Activated T-cell treated with anti-CD3 and anti-CD28 coated beads, Interleukin-2, amount 50 U/mL, for 72 hours (primary cell): ENCODE measurements around the gene DACH2. TPM values are rescaled to one million over a fixed set of nuclear protein-coding genes. Genes with fewer than 3 reads are reported as not detected.
"Not testable (repeated sequence)": the region's sequence is repeated elsewhere in the genome, so short reads cannot be mapped to it uniquely, and the experiment has no call there.

Experiments used
- ATAC-seq, 2 donors: fragments of 150-1000 bp; cut with Tn5 transposase; replicated peaks in 1 of 2; 2 replicates each; pipeline ENCODE4 v1.10.0; 2021; ENCODE audit warnings: moderate library complexity in 2 of 2, mild to moderate bottlenecking in 1 of 2
- DNase-seq, 2 donors: peaks; one replicate each; pipeline ENCODE4 v3.0.0; 2021 to 2022; ENCODE audit warnings: mixed read lengths in 1 of 2
- H3K27ac Mint-ChIP-seq: one replicate; pipeline ENCODE4 v1.8.0; 2022; ENCODE audit warnings: mild to moderate bottlenecking, moderate library complexity, mixed read lengths
- H3K27me3 Mint-ChIP-seq: one replicate; pipeline ENCODE4 v1.8.0; 2022; ENCODE audit warnings: low read depth, mixed read lengths
- H3K36me3 Mint-ChIP-seq, 2 donors: one replicate each; pipeline ENCODE4 v1.8.0; 2022; ENCODE audit warnings: mixed read lengths in 2 of 2, mild to moderate bottlenecking in 1 of 2; ENCODE audit not compliant: insufficient read depth in 2 of 2
- H3K4me1 Mint-ChIP-seq: one replicate; pipeline ENCODE4 v1.8.0; 2022; ENCODE audit warnings: low read depth, mixed read lengths
- H3K4me3 Mint-ChIP-seq, 2 donors: one replicate each; pipeline ENCODE4 v1.8.0; 2022; ENCODE audit warnings: mild to moderate bottlenecking in 2 of 2, mixed read lengths in 2 of 2, moderate library complexity in 2 of 2
- H3K9me3 Mint-ChIP-seq, 2 donors: one replicate each; pipeline ENCODE4 v1.8.0; 2022; ENCODE audit warnings: mixed read lengths in 2 of 2
- total RNA-seq, 2 donors: library from RNA; stranded (reverse); gene quantifications; one replicate each; pipeline ENCODE4 v1.2.3, GENCODE V29; 2022

DACH2 gene
- total RNA-seq, 2 donors from 2014 or later = 0.05 TPM; not detected in 1

DNA sequence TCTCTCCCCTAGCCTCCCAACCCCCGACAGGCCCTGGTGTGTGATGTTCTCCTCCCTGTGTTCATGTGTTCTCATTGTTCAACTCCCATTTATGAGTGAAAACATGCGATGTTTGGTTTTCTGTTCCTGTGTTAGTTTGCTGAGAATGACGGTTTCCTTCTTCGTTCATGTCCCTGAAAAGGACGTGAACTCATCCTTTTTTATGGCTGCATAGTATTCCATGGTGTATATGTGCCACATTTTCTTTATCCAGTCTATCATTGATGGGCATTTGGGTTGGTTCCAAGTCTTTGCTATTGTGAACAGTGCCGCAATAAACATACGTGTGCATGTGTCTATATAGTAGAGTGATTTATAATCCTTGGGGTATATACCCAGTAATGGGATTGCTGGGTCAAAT, 33.1 kb downstream of the DACH2 start:
- H3K27ac Mint-ChIP-seq, H3K9me3 Mint-ChIP-seq, DNase-seq, H3K36me3 Mint-ChIP-seq, H3K4me1 Mint-ChIP-seq, H3K27me3 Mint-ChIP-seq, ATAC-seq, H3K4me3 Mint-ChIP-seq: not testable (repeated sequence)

DNA sequence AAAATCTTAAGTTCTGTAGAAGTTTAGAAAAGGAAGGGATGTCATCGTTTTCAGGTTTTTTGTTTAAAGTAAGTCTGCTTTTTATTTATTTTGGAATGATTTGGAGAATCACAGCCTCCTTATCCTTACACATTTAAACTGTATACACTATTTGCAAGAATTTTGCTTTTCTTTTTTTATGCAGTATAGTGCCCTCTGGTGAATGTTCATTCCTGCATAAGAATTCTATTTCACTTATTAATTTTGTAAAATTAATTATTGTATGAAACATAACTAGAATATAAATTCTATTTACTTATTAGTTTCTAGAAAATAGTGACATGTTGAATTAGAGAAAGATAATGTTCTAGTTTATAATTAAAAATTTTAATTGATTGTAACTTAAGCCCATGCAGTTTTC, 44.6 kb downstream of the DACH2 start:
- no peak overlapping the region for H3K27ac Mint-ChIP-seq
- no peaks in the 10 kb centered on the region for H3K4me1 Mint-ChIP-seq
- DNase-seq = no peak
- H3K4me3 Mint-ChIP-seq = no peak overlapping the region
- H3K36me3 Mint-ChIP-seq = no peaks in the 10 kb centered on the region
- peaks cover 14% of the 10 kb centered on the region for H3K27me3 Mint-ChIP-seq
- H3K9me3 Mint-ChIP-seq = peaks cover 2 to 4% of the 10 kb centered on the region in 2 donors
- ATAC-seq = no peak

DNA sequence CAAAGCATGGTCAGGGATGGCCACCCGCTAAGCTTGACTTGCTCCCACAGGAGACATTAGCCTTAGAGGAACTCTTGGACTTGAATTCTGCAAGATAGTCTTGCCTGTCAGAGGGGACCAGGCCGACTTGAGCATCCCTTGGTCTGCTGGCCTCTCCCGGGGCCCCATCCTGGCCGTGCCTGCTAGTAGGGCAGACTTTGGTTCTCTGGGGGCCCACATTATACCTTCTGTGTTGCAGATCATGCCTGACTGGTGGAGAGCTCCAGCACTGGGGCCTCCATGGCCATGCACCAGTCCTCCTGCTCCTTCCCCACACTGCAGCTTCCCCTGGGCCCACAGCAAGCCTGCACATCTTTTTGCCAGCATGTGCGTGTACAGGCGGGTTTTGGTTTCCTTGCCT, 46.5 kb downstream of the DACH2 start:
- H3K4me1 Mint-ChIP-seq = no peaks in the 10 kb centered on the region
- peaks cover 2 to 4% of the 10 kb centered on the region in 2 donors for H3K9me3 Mint-ChIP-seq
- peaks cover 17% of the 10 kb centered on the region for H3K27me3 Mint-ChIP-seq
- ATAC-seq (no peak), DNase-seq (no peak)
- no peaks in the 10 kb centered on the region for H3K36me3 Mint-ChIP-seq
- no peak overlapping the region for H3K27ac Mint-ChIP-seq
- no peak overlapping the region for H3K4me3 Mint-ChIP-seq

DNA sequence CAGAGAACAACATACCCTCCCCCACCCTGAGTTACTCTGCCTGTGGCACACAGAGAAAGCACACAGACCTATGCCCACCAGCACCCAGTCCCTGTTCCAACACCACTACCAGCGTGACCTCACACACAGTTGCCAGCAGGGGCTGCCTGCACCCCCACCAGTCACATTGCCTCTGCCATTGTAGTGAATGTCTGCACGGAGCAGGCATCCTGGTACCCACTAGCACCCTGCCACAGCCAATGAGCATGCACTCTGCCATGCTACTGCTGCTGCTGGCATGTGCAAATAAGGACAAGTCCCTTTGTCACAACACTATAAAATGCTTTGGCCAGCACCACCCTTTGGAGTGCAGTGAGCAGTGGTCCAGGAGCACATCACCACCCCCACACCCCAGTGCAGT, 47.1 kb downstream of the DACH2 start:
- Mint-ChIP-seq H3K27ac (no peak overlapping the region), H3K27me3 (peaks cover 21% of the 10 kb centered on the region), H3K9me3 (peaks cover 2 to 4% of the 10 kb centered on the region in 2 donors), H3K4me3 (no peak overlapping the region), H3K36me3 (no peaks in the 10 kb centered on the region), H3K4me1 (no peaks in the 10 kb centered on the region)
- no peak for DNase-seq
- no peak for ATAC-seq

DNA sequence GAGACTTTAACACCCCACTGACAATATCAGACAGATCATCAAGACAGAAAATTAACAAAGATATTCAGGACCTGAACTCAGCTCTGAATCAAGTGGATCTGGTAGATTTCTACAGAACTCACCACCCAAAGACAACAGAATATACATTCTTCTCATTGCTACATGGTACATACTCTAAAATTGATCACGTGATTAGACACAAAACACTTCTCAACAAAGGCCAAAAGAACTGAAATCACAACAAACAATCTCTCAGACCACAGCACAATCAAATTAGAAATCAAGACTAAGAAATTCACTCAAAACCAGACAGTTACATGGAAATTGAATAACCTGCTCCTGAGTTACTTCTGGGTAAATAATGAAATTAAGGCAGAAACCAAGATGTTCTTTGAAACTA, 49.6 kb downstream of the DACH2 start:
- H3K36me3 Mint-ChIP-seq = no peaks in the 10 kb centered on the region
- H3K4me1 Mint-ChIP-seq = no peaks in the 10 kb centered on the region
- H3K4me3 Mint-ChIP-seq = no peak overlapping the region
- no peak for ATAC-seq
- H3K9me3 Mint-ChIP-seq = peaks cover 2 to 4% of the 10 kb centered on the region in 2 donors
- peaks cover 22% of the 10 kb centered on the region for H3K27me3 Mint-ChIP-seq
- no peak overlapping the region for H3K27ac Mint-ChIP-seq
- DNase-seq = no peak

DNA sequence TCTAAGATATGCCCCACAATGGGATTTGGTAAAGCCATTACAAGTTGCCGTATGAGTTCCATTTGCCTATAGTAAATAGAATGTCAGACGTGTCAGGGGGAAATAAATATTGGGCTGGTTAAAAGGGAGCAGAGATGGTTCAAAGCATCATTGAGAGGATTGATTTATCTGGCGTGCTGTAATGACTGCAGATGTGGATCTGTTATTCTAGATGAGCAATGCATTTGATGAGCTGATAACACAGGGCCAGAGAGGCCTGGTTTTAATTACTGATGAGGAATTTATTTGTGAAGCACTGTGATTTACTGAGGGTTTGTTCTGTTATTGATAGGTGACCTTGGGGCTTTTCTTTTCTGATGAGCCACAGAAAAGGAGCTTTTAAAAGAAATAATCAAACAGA, 62.5 kb downstream of the DACH2 start:
- H3K9me3 Mint-ChIP-seq = peaks cover 0 to 1% of the 10 kb centered on the region in 2 donors
- no peaks in the 10 kb centered on the region for H3K4me1 Mint-ChIP-seq
- H3K36me3 Mint-ChIP-seq = no peaks in the 10 kb centered on the region
- ATAC-seq (no peak), DNase-seq (no peak)
- H3K27ac Mint-ChIP-seq = no peak overlapping the region
- H3K4me3 Mint-ChIP-seq = no peak overlapping the region
- no peaks in the 10 kb centered on the region for H3K27me3 Mint-ChIP-seq

DNA sequence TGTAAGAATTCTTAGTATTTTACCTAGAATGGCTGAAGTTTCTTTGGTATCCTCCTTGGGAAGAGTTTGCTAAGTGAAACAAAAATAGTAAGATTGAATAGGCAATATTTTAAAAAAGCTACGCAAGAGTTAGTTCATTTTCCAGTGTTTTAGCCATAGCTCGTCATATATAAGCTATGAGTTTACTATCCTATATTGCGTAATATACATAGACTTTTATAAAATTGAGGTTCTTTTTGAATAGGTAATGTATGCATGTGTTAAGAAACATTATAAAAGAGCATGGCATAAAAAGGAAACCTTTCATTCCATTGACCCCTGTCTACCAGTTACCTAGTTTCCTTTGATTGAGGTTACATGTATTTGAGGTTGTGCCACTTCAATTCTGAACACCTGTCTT, 67.0 kb downstream of the DACH2 start:
- ATAC-seq = no peak
- no peaks in the 10 kb centered on the region for H3K4me1 Mint-ChIP-seq

DNA sequence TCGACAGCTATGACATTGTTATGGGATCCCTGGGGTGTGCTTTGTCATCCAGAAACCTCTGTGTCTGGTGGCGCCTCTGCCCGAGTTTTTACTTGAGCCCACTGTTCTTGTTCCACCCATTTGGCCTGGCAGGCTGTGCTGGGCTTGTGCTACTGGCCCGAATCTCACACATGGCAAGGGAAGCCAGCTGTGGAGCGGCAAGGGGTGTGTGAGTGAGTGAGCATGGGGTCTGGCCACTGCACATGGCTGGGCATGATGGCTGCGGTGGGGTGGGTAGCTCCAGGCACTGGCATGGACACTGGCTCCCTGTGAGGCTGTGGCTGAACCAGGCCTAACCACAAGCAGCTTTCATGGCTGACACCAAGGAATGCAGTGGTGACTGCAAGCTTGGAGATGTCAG, 89.2 kb downstream of the DACH2 start:
- DNase-seq (no peak), ATAC-seq (no peak)
- peaks cover 6 to 8% of the 10 kb centered on the region in 2 donors for H3K9me3 Mint-ChIP-seq
- H3K4me3 Mint-ChIP-seq = no peak overlapping the region
- no peak overlapping the region for H3K27ac Mint-ChIP-seq
- peaks cover 4% of the 10 kb centered on the region for H3K27me3 Mint-ChIP-seq
- no peaks in the 10 kb centered on the region for H3K4me1 Mint-ChIP-seq
- H3K36me3 Mint-ChIP-seq = peaks cover 2 to 4% of the 10 kb centered on the region in 2 donors

More for the DNA sequence above, 67.0 kb downstream of the DACH2 start:
- Mint-ChIP-seq H3K36me3 (no peaks in the 10 kb centered on the region), H3K27ac (no peak overlapping the region), H3K9me3 (peaks cover 0 to 1% of the 10 kb centered on the region in 2 donors), H3K4me3 (no peak overlapping the region), H3K27me3 (no peaks in the 10 kb centered on the region)
- DNase-seq = no peak

DNA sequence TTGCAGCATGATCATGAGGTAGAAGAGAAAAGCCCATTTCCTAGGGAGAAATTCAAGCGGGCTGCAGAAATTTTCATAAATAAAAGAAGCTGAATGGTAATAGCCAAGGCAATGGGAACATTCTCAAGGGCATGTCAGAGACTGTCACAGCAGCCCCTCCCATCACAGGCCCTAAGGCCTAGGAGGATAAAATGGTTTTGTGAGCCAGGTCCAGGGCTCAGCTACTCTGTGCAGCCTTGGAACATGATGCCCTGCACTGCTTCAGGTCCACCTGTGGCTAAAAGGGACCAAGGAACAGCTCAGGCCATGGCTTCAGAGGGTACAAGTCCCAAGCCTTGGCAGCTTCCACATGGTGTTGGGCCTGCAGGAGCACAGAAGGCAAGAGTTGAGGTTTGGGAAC, 93.3 kb downstream of the DACH2 start:
- H3K9me3 Mint-ChIP-seq = peaks cover 6% of the 10 kb centered on the region in 2 donors
- H3K27ac Mint-ChIP-seq = no peak overlapping the region
- DNase-seq (no peak), ATAC-seq (no peak)
- H3K27me3 Mint-ChIP-seq = no peaks in the 10 kb centered on the region
- peaks cover 4% of the 10 kb centered on the region in 2 donors for H3K36me3 Mint-ChIP-seq
- H3K4me3 Mint-ChIP-seq = no peak overlapping the region
- H3K4me1 Mint-ChIP-seq = no peaks in the 10 kb centered on the region

DNA sequence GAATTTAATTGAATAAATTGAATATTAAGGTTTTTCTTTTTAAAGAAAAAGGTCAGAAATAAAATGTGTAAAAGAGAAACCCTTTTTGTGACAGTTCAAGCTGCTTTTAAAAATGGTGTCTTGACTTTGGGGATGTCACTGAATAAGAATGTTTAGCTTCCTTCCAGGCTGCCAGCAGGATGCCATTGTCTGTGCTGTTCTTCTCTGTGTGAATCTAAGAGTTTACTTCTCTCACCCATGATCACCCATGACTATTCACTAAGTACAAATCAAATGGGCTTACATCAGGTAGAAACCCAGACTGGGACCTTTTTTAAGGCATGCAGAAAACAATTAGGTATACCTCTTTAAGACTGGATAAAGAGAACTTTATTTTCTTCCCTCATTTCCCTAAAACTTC, 115.3 kb downstream of the DACH2 start:
- DNase-seq = no peak
- no peaks in the 10 kb centered on the region for H3K36me3 Mint-ChIP-seq
- H3K9me3 Mint-ChIP-seq = no peaks in the 10 kb centered on the region
- H3K4me3 Mint-ChIP-seq = no peak overlapping the region
- no peaks in the 10 kb centered on the region for H3K27me3 Mint-ChIP-seq
- ATAC-seq = no peak
- no peak overlapping the region for H3K27ac Mint-ChIP-seq
- H3K4me1 Mint-ChIP-seq = no peaks in the 10 kb centered on the region

DNA sequence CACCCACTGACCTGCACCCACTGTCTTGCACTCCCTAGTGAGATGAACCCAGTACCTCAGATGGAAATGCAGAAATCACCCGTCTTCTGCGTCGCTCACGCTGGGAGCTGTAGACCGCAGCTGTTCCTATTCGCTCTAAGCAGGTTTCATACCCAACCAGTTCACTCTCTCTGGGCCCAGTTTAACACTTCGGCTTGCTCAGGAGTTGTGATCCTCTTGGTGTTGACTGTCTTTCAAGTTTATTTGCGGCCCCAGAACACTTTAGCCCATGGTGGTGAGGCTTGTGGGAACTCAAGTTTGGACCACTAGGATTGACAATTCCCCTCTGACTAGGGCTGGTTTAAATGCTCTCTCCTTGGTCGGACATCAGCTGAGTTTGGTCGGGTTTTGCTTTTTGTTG, 147.0 kb downstream of the DACH2 start:
- no peak for ATAC-seq
- no peak overlapping the region for H3K27ac Mint-ChIP-seq
- no peak overlapping the region for H3K4me3 Mint-ChIP-seq
- H3K27me3 Mint-ChIP-seq = no peaks in the 10 kb centered on the region
- no peak for DNase-seq
- peaks cover 0 to 2% of the 10 kb centered on the region in 2 donors for H3K9me3 Mint-ChIP-seq
- H3K4me1 Mint-ChIP-seq = no peaks in the 10 kb centered on the region
- H3K36me3 Mint-ChIP-seq = no peaks in the 10 kb centered on the region

DNA sequence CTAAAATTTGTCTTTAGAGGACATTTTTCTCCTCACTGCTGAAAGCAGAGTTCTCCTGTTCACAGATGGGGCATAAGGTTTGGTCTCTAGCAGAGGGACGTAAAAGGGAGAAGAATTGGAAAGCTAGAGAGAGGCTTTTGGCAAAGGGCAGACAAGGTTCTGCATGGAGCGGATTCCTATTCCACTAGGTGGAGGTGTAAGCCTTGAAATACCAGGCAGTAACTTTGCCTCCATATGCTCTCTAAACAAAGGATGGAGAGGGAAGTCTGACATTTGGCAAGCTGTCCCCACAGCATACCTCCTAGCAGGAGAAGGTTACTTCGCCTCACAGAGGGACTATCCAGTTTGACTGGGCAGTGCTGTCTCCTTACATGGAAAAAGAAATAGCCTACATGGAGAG, 174.7 kb downstream of the DACH2 start:
- Mint-ChIP-seq H3K9me3 (peaks cover 2% of the 10 kb centered on the region in 2 donors), H3K27me3 (peaks cover 7% of the 10 kb centered on the region), H3K27ac (no peak overlapping the region), H3K4me3 (no peak overlapping the region), H3K36me3 (peaks cover 0 to 2% of the 10 kb centered on the region in 2 donors), H3K4me1 (no peaks in the 10 kb centered on the region)
- DNase-seq = no peak
- ATAC-seq = no peak

DNA sequence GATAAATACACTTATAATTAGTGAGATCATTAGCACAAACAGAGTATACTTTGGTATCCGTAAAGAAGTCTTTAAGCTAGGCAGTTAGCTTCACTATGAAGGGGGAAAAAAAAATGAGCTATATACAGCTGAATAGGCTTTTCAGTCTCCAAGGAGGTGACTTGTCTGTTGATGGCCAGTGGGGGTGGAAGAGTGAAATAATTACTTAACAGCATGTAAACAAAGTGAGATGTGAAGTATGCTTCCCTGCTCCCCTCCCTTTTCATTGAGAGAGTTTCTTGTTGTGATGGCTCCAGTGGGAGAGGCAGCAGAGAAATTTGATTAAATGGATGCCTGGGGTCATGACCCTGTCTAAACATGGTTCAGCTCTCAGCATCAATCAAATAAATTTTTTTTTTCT, 180.9 kb downstream of the DACH2 start:
- Mint-ChIP-seq H3K27me3 (peaks cover 12% of the 10 kb centered on the region), H3K4me1 (no peaks in the 10 kb centered on the region), H3K9me3 (peaks cover 0 to 2% of the 10 kb centered on the region in 2 donors), H3K4me3 (no peak overlapping the region), H3K27ac (no peak overlapping the region), H3K36me3 (peaks cover 0 to 2% of the 10 kb centered on the region in 2 donors)
- DNase-seq (no peak), ATAC-seq (no peak)

DNA sequence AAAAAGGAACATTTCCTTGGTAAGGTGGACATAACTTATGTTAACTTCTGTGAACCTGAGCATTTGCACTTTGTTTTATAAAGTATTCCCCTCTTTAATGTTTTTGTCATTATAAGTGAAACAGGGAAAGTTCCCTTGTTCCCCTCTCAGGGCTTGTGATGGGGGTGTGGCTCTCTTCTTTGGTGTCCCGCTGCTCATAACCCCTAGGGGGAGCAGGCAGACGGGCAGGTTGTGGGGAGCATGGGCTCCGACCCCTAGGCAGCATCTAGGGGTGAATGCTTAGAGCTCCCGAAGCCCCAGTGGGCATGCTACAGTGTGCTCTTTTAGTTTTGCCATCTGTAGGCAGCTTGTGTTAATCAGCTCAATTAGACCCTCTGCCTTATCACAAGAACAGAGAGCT, 200.4 kb downstream of the DACH2 start:
- Mint-ChIP-seq H3K27me3 (peaks cover 9% of the 10 kb centered on the region), H3K27ac (no peak overlapping the region), H3K9me3 (no peaks in the 10 kb centered on the region), H3K4me3 (no peak overlapping the region), H3K4me1 (no peaks in the 10 kb centered on the region), H3K36me3 (no peaks in the 10 kb centered on the region)
- DNase-seq (no peak), ATAC-seq (no peak)
